ENCODE results near the gene EFHD1.
"Not testable (repeated sequence)": the region's sequence is repeated elsewhere in the genome, so short reads cannot be mapped to it uniquely, and the experiment has no call there.

EFHD1 gene

DNA sequence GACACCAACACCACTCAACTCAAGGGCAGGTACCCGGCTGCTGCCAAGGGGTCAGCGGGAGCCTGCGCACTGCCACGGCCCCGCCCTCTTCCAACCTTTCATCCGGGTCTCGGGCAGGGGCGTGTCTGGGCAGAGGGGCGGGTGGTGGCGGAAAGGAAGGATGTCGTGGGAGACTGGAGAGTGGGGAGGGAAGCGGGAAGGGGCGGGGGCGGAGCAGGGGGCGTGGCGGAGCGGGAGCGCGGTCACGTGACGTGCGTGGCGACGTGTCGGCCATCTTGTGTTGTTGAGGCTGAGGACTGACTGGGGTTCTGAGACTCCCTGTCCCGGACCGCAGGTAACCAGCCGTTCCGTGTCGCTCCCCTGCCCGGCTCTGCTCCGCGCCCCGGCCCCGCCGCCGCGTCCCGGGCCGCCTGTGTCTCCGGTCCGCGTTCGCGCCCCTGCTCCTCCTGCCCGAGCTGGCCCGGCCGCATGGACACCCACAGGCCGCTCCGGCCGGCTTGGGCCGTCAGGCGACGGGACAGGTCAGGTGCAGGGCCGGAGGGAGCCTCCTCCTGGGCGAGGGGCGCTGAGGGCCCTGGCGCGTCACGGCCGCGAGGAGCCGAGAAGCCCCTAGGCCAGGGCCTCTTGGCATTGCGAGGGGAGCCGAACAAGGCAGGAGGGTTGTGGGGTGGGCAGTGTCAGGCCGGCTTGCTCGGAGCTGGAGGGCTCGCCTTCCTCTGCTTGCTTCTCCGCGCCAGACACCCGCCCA is 63.8 kb downstream of the EFHD1 start, which contains the start of gene GIGYF2:
TSS of gene GIGYF2 (plus strand) at position 273 of the 748 bp plus-strand sequence. CDS start 37,867 bp downstream, outside the sequence.
- peak; percentile 98 for DNase-seq

- peak; percentile 65 for DNase-seq
Observed at GRCh38 chr2:232697807-232698110, 64.4 kb downstream of the EFHD1 start.

- DNase-seq: no peak
Observed at GRCh38 chr2:232698556-232699091, 65.2 kb downstream of the EFHD1 start.

- peak; percentile 40 for DNase-seq
Observed at GRCh38 chr2:232699110-232699509, 65.7 kb downstream of the EFHD1 start.

GRCh38 chr2:232700154-232700553 is 66.8 kb downstream of the EFHD1 start:
- DNase-seq: no peak

DNA sequence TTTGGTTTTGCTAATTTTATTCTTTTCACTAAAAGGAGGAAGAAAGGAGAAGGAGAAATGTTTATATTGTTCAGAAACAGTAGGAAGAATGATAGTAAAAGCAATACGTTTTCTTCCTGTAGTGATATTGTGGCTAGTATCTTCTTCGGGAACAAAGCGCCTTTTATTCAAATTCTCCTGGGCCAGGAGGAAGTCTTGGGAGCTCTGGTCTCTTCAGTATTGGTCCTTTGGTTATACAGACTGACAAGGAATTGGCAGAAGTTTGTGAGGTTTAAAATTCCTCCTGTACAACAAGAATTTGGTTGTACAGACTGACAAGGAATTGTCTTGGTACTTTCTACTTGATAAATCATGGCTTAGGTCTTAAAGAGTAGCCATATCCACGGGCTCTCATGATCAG is 73.7 kb downstream of the EFHD1 start:
- no peak for DNase-seq

GRCh38 chr2:232713505-232713904 is 80.1 kb downstream of the EFHD1 start:
- DNase-seq: no peak

GRCh38 chr2:232714969-232715368 is 81.6 kb downstream of the EFHD1 start:
- DNase-seq: no peak

- DNase-seq: not testable (repeated sequence)
Observed at GRCh38 chr2:232720056-232720455, 86.7 kb downstream of the EFHD1 start.

GRCh38 chr2:232721261-232721660 is 87.9 kb downstream of the EFHD1 start:
- DNase-seq: no peak

DNA sequence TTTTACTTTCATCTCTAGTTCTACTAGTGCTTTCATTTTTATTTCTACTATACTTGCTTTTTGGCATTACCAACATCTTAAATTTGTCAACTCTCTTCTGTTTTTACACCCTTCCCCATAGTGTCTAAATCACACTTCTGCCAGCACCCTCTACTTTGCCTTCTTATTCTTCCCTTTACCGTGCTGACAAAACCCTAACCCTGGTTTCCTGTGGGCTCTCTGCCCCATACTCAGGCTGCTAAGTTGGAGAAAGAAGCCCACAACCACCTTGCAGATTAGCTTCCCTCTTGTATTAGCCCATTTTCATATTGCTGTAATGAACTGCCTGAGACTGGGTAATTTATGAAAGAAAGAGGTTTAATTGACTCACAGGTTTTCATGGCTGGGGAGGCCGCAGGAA is 88.5 kb downstream of the EFHD1 start:
- no peak for DNase-seq

- DNase-seq: no peak
Observed at GRCh38 chr2:232723027-232723426, 89.6 kb downstream of the EFHD1 start.

GRCh38 chr2:232728785-232729184 is 95.4 kb downstream of the EFHD1 start:
- no peak for DNase-seq

DNA sequence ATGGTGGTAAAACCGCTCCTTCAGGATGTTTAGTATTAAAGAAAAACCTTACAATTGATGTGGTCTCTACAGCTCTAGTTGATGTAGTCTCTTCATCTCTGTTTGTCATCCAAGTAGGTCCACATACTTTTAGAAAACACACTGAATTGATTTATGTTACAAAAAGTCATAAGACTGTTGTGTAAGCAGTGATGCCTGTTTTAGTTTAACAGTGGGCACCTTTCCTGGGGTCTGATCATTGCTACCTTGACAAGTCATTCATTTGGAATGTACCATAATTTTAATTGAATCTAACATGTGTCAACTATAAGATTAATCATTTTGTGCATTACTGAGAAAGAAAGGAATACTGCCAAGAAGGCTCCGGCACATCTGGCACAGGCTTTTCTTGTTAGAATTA is 98.1 kb downstream of the EFHD1 start:
- DNase-seq: no peak
